ENCODE measurements around the gene PRKCA.

DNA sequence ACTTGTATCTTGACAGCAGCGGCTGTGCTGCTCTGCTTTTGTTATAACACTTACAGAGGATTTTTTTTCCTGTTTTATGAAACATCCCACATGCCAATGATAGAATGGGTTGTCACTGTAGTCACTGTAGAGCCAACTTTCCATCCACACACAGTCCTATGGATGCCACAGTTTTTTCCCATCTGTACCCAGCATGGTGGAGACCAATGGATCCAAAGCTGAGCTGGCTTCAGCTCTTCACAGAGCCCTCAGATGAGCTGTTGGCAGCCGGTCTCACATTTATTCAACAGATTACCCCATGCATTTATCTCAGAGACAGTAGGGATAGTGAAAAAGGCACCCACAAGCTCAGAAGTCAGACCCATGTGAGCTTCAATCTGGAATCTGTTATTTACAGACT is 441.1 kb downstream of the PRKCA start:
- no peak for TF ChIP-seq POLR2AphosphoS5 (IDR thresholded peaks at IDR 0.05; ENCODE audit: low read depth, low read length)
- no peak for TF ChIP-seq TAF1 (IDR thresholded peaks at IDR 0.05; ENCODE audit: borderline replicate concordance, insufficient read depth, low read length)
- no peak for TF ChIP-seq SIN3A (IDR thresholded peaks at IDR 0.05; ENCODE audit: borderline replicate concordance, insufficient read depth, low read length)
